Skeletal muscle tissue (tissue), 4 donors: ENCODE data around the gene RGPD5. TPM values are rescaled to one million over a fixed set of nuclear protein-coding genes. Genes with fewer than 3 reads are reported as not detected.
"Not testable (repeated sequence)": the region's sequence is repeated elsewhere in the genome, so short reads cannot be mapped to it uniquely, and the experiment has no call there.

Experiments
- H3K27ac ChIP-seq: one replicate; pipeline ENCODE4 v1.7.0; 2013; ENCODE audit warnings: mild to moderate bottlenecking, low read depth, low read length, inconsistent platforms
- H3K27me3 ChIP-seq, 3 donors: one replicate each; pipeline ENCODE4 v1.7.0; 2013; ENCODE audit warnings: low read length in 3 of 3; ENCODE audit not compliant: control insufficient read depth in 3 of 3, insufficient read depth in 3 of 3
- H3K36me3 ChIP-seq, 3 donors: one replicate each; pipeline ENCODE4 v1.7.0; 2013; ENCODE audit warnings: low read length in 3 of 3; ENCODE audit not compliant: control insufficient read depth in 3 of 3, insufficient read depth in 3 of 3
- H3K4me1 ChIP-seq, 3 donors: one replicate each; pipeline ENCODE4 v1.7.0; 2013; ENCODE audit warnings: low read length in 3 of 3, mild to moderate bottlenecking in 3 of 3; ENCODE audit not compliant: control insufficient read depth in 3 of 3, insufficient read depth in 3 of 3
- H3K4me3 ChIP-seq, 3 donors: one replicate each; pipeline ENCODE4 v1.7.0; 2013; ENCODE audit warnings: low read length in 3 of 3
- H3K9ac ChIP-seq, 3 donors: one replicate each; pipeline ENCODE4 v1.7.0; 2013; ENCODE audit warnings: low read length in 3 of 3, mild to moderate bottlenecking in 3 of 3, moderate library complexity in 2 of 3, low read depth in 1 of 3
- H3K9me3 ChIP-seq, 3 donors: one replicate each; pipeline ENCODE4 v1.7.0; 2013; ENCODE audit warnings: low read length in 3 of 3; ENCODE audit not compliant: control insufficient read depth in 3 of 3
- total RNA-seq: library from RNA; depleted of rRNA; stranded (reverse); fragments of >200 nt; gene quantifications from one replicate; pipeline ENCODE4 v1.2.3, GENCODE V29; 2014
- donor health status: Osteomylitis.

RGPD5 gene
- total RNA-seq, 1 donor from 2014 or later = 11.5 TPM

GRCh38 chr2:109893736-109894135 lies 99.6 kb downstream of the RGPD5 start:
- not testable (repeated sequence) for H3K27me3 ChIP-seq, H3K9ac ChIP-seq, H3K4me1 ChIP-seq, H3K27ac ChIP-seq, H3K4me3 ChIP-seq, H3K9me3 ChIP-seq, H3K36me3 ChIP-seq

GRCh38 chr2:109894141-109894540 lies 100.0 kb downstream of the RGPD5 start:
- H3K36me3 ChIP-seq, H3K27ac ChIP-seq: not testable (repeated sequence)

GRCh38 chr2:109895090-109895869 lies 101.2 kb downstream of the RGPD5 start:
- H3K9me3 ChIP-seq, H3K27ac ChIP-seq, H3K4me1 ChIP-seq, H3K36me3 ChIP-seq, H3K27me3 ChIP-seq, H3K9ac ChIP-seq, H3K4me3 ChIP-seq: not testable (repeated sequence)

More at GRCh38 chr2:109894141-109894540, 100.0 kb downstream of the RGPD5 start:
- H3K4me1 ChIP-seq, H3K9me3 ChIP-seq, H3K4me3 ChIP-seq, H3K9ac ChIP-seq, H3K27me3 ChIP-seq: not testable (repeated sequence)

- not testable (repeated sequence) for H3K27me3 ChIP-seq, H3K36me3 ChIP-seq, H3K9me3 ChIP-seq, H3K4me1 ChIP-seq, H3K4me3 ChIP-seq, H3K27ac ChIP-seq, H3K9ac ChIP-seq
Measured at GRCh38 chr2:109896212-109896611, 102.1 kb downstream of the RGPD5 start.

- not testable (repeated sequence) for H3K9ac ChIP-seq, H3K4me3 ChIP-seq, H3K36me3 ChIP-seq, H3K27ac ChIP-seq, H3K27me3 ChIP-seq, H3K9me3 ChIP-seq, H3K4me1 ChIP-seq
Measured at GRCh38 chr2:109897769-109898461, 103.8 kb downstream of the RGPD5 start.

- not testable (repeated sequence) for H3K27ac ChIP-seq, H3K9me3 ChIP-seq, H3K27me3 ChIP-seq
Measured at GRCh38 chr2:109898462-109899336, 104.6 kb downstream of the RGPD5 start, which contains the start of gene LIMS3. LIMS3 (plus strand) TSS chr2:109898688; CDS start chr2:109898729, 41 bp downstream.

GRCh38 chr2:109905796-109906195 lies 111.7 kb downstream of the RGPD5 start:
- not testable (repeated sequence) for H3K9me3 ChIP-seq, H3K4me3 ChIP-seq

More at GRCh38 chr2:109898462-109899336, 104.6 kb downstream of the RGPD5 start, which contains the start of gene LIMS3:
- not testable (repeated sequence) for H3K9ac ChIP-seq, H3K36me3 ChIP-seq, H3K4me3 ChIP-seq, H3K4me1 ChIP-seq

More at GRCh38 chr2:109905796-109906195, 111.7 kb downstream of the RGPD5 start:
- H3K4me1 ChIP-seq, H3K27ac ChIP-seq, H3K9ac ChIP-seq, H3K27me3 ChIP-seq, H3K36me3 ChIP-seq: not testable (repeated sequence)

Other genes starting within 250 kb of the RGPD5 start
- 109 TPM for gene SEPTIN10, start 180.3 kb upstream of the RGPD5 start, total RNA-seq
- gene SOWAHC, start 179.9 kb upstream of the RGPD5 start, total RNA-seq = 9.4 TPM
- 1.6 TPM for gene LIMS3, start 104.4 kb downstream of the RGPD5 start, total RNA-seq